ENCODE results near the gene KIF12.

The KIF12 gene

DNA sequence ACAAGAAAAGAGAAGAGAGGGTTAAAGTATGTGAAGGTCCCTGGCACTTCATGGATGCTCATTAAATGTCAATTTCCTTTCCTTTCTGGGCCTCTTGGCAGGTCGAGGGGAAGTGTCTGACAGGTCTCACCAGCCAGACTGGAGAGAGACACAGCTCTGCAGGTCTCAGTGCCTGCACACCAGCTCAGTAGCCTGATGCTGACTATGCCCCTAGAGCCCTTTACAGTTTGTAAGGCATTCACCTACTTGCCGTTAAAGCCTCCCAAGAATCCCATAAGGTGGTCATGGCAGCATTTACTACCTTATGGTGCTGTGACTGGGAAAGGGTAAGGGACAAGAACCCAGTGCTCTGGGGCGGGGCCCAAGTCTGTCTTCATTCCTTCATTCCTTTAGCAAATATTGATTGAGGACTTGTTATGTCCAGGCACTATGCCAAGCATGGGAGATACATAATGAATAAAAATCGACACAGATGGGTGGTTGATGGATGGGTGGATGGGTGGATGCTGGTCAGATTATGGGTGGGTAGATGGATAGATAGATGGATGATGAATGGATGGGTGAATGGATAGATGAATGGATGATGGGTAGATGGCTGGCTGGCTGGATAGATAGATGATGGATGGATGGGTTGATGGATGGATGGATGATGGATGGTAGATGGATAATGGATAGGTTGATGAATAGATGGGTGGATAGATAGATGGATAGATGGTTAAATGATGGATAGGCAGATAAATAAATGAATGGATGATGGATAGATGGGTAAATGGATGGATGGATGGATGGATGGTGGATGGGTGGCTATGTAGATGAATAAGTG is 21.3 kb upstream of the KIF12 start:
- Histone ChIP-seq H3K4me1 (no peaks in the 10 kb centered on the region), H3K9me3 (no peaks in the 10 kb centered on the region), H3K36me3 (no peaks in the 10 kb centered on the region), H3K27me3 (peaks cover 41% of the 10 kb centered on the region), H3K4me3 (ENCODE audit: low read depth, low read length) (no peak overlapping the region)
- no peak for DNase-seq
- TF ChIP-seq, protein P1, sequence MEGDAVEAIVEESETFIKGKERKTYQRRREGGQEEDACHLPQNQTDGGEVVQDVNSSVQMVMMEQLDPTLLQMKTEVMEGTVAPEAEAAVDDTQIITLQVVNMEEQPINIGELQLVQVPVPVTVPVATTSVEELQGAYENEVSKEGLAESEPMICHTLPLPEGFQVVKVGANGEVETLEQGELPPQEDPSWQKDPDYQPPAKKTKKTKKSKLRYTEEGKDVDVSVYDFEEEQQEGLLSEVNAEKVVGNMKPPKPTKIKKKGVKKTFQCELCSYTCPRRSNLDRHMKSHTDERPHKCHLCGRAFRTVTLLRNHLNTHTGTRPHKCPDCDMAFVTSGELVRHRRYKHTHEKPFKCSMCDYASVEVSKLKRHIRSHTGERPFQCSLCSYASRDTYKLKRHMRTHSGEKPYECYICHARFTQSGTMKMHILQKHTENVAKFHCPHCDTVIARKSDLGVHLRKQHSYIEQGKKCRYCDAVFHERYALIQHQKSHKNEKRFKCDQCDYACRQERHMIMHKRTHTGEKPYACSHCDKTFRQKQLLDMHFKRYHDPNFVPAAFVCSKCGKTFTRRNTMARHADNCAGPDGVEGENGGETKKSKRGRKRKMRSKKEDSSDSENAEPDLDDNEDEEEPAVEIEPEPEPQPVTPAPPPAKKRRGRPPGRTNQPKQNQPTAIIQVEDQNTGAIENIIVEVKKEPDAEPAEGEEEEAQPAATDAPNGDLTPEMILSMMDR (IDR thresholded peaks at IDR 0.05; ENCODE audit: low read depth, low read length), result no peak

DNA sequence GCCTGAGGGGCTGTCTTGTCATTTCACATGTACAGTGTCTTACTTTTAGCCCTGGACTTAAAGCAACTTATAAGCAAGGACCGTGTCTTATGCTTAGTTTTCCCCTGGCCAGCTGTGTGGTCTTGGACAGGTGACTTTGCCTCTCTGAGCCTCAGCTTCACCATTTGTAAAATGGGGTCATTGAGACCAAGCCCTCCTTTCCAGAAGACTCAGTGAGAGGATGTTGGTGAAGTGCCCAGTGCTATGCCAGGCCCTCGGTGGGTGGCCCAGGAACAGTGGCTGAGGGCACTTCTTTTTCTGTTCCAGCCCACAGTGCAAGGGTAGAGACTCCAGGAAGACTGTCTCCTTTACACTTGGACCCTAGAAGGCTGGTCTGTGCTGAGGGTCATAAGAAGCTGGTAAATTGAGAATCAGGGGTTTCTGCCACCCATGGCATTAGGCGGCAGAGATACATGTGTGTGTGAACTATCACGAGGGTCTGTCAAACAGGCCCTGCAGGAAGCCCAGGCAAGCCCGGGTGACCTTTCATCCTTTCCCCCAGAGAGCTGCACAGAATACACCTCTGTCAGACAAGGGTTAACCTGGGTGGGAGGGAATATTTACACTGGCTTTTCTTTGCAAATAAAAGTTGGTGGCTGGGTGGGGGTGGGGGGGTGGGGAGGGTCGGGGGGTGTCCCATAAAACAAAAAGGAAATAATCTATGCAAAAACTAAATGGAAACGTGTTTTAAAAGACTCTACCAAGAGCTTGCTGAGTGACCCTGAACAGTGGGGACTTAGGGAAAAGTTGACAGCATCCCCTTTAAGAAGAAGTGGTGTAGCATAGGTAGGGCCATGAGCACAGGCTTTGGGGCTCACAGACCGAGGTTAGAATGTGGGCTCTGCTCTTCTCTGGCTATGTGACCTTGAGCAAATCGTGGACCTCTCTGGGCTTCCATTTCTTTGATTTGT is 20.4 kb upstream of the KIF12 start:
- H3K27me3 ChIP-seq, result peaks cover 47% of the 10 kb centered on the region
- no peaks in the 10 kb centered on the region for H3K9me3 ChIP-seq
- TF ChIP-seq, protein P1 (IDR thresholded peaks at IDR 0.05; ENCODE audit: low read depth, low read length), result no peak
- no peaks in the 10 kb centered on the region for H3K4me1 ChIP-seq
- no peak overlapping the region for H3K4me3 ChIP-seq (ENCODE audit: low read depth, low read length)
- DNase-seq, result no peak
- H3K36me3 ChIP-seq, result no peaks in the 10 kb centered on the region

- DNase-seq, result no peak
These were observed 19.1 kb upstream of the KIF12 start for GRCh38 chr9:114117996-114118830.

GRCh38 chr9:114117614-114117995 is 18.5 kb upstream of the KIF12 start:
- DNase-seq, result no peak
- H3K4me3 ChIP-seq (ENCODE audit: low read depth, low read length), result no peak overlapping the region
- TF ChIP-seq, protein P1 (IDR thresholded peaks at IDR 0.05; ENCODE audit: low read depth, low read length), result no peak
- peaks cover 62% of the 10 kb centered on the region for H3K27me3 ChIP-seq
- no peaks in the 10 kb centered on the region for H3K4me1 ChIP-seq
- no peaks in the 10 kb centered on the region for H3K36me3 ChIP-seq
- no peaks in the 10 kb centered on the region for H3K9me3 ChIP-seq

More at GRCh38 chr9:114117996-114118830, 19.1 kb upstream of the KIF12 start:
- no peaks in the 10 kb centered on the region for H3K36me3 ChIP-seq
- no peaks in the 10 kb centered on the region for H3K9me3 ChIP-seq
- peaks cover 56% of the 10 kb centered on the region for H3K27me3 ChIP-seq
- H3K4me1 ChIP-seq, result no peaks in the 10 kb centered on the region
- H3K4me3 ChIP-seq (ENCODE audit: low read depth, low read length), result no peak overlapping the region
- TF ChIP-seq, protein P1 (IDR thresholded peaks at IDR 0.05; ENCODE audit: low read depth, low read length), result no peak

DNA sequence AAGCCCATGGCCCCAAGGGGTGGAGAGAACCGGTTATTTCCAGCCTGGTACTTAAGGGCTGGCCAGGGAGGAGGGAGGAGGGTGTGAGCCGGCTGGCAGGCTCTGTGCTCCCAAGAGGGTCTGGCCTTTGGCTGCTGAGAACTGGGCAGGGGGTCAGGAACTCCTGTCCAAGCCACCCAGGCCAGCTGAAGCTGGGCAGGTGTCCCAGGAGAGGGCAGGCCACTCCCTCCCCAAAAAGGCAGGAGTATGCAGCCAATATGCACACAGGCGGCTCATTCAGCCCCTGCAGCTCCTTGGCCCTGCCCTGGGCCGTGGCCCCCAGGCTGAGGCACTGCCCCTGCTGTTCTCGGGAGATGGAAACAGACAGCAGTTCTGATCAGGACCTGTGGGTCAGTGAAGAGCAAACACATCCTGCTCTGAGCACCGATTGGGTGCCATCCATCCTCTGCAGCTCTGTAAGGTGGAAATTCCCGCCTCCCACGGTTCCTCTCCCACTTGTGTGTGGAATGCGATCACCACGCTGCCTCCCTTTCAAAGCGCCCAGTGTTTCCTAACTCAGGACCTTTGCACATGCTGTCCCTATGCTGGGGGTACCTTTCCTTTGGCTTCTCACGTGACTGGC is 17.1 kb upstream of the KIF12 start:
- peaks cover 68% of the 10 kb centered on the region for H3K27me3 ChIP-seq
- no peaks in the 10 kb centered on the region for H3K36me3 ChIP-seq
- H3K9me3 ChIP-seq, result no peaks in the 10 kb centered on the region
- no peak for DNase-seq
- TF ChIP-seq, protein P1 (IDR thresholded peaks at IDR 0.05; ENCODE audit: low read depth, low read length), result no peak
- H3K4me1 ChIP-seq, result no peaks in the 10 kb centered on the region
- H3K4me3 ChIP-seq (ENCODE audit: low read depth, low read length), result no peak overlapping the region
